GM12892 (cell line): ENCODE measurements around the gene PKP4.
A peak's percentile ranks its signal among the peaks of the same experiment; 100 is the strongest.

ENCODE experiments used
- DNase-seq: peaks from one replicate; pipeline ENCODE4 v3.0.0; 2011; ENCODE audit not compliant: insufficient read length
- FAIRE-seq: peaks from 2 replicates; lab custom pipeline; 2011; peaks lifted over from hg19 to GRCh38; lab: Jason Lieb, UNC
- POLR2A ChIP-seq: IDR thresholded peaks from 2 replicates; pipeline ENCODE4 v1.6.1; 2011; ENCODE audit warnings: low read depth, low read length, control low read depth
- POLR2AphosphoS5 ChIP-seq: IDR thresholded peaks from 2 replicates; pipeline ENCODE4 v1.6.1; 2011; ENCODE audit warnings: low read depth, low read length, control low read depth
- TAF1 ChIP-seq: IDR thresholded peaks from 2 replicates; pipeline ENCODE4 v1.6.1; 2011; ENCODE audit warnings: low read depth, mild to moderate bottlenecking, control low read depth, low read length, borderline replicate concordance

Gene PKP4

DNA sequence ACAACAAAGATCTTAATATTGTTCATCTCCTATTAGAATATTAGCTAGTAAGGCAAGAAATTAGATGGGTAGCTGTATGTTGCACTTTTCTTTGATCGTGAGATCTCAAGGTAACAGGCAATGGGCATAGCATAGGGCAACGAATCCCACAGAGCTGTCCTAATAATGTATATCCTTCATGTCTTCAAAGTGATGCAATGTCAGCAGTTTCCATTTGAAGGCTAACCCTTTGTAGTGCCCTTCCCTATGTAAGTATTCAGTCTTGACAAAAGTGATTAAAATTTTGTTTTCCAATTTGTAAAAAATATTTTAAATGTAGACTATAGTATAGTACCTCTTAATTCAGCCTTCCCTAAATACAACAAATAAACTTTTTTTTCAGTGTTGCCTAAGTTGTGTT is 112.5 kb downstream of the PKP4 start:
- DNase-seq (no peak), FAIRE-seq (no peak)
- TF ChIP-seq POLR2AphosphoS5 (no peak), TAF1 (no peak), POLR2A (no peak)

DNA sequence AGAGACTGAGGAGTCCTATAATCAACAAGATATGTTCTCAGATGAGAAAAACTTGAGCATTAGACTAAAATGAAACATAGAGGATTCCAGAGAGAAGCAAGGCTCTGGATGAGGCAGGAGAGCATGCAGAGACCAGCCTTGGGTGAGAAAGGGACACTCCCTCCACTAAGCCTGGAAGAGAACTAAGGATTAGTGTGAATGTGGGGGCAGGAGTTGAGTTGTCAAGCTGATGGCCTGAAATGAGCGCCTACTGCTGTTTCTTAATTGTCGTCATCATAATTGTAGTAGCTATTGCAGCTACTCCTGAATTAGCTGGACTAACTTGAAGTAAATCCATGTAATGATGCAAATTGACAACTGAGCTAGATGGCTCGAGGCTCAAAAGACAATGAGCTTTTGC is 114.1 kb downstream of the PKP4 start:
- FAIRE-seq (no peak), DNase-seq (no peak)
- TF ChIP-seq POLR2AphosphoS5, result no peak
- no peak for TF ChIP-seq TAF1
- no peak for TF ChIP-seq POLR2A

DNA sequence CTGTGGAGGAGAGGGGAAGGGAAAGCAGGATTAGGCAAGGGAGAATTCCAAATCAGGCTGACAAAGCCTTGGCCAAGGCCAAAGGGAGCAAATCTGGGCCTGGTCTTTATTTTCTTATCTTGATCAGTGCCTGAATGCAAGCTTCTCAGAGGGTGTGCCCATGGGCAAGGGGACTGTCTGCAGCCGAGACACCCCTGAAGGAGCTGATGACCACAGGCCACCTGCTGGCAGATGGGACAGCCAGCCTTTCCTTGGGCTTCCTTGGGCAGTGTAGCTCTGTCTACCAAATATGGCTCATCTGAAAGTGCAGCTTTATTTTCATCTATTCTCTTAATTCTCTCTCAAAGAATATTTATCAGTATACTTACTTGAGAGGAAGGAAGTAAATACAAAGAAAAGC is 117.0 kb downstream of the PKP4 start:
- DNase-seq (no peak), FAIRE-seq (no peak)
- TF ChIP-seq POLR2A (no peak), TAF1 (no peak), POLR2AphosphoS5 (no peak)

DNA sequence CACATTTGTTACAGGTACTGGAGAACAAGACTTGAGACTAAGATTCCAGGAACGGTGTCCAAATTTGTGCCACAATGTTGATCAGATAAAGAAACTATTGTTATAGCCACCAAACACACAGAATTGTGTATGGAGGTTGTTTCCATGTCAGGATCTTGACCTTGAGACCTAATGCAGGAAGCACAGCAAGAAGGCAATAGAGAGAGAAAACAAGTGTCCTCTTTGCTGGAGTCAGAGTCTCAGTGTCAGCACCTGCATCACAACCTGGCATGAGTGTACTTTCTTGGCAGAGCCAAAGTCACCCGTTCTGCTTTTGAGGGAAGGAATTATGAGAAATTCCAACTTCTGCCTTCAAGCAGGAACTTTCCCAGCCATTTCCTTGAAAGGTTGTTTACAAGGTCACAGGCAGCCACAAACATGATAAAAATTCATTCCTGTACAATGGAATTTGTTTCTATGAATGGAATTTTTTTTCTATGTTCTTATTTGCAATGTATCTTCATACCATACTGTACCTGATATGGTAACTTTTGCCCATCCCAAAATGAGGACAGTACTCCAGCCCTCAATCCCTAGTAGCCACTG is 118.4 kb downstream of the PKP4 start:
- no peak for TF ChIP-seq TAF1
- TF ChIP-seq POLR2AphosphoS5, result no peak
- no peak for TF ChIP-seq POLR2A
- FAIRE-seq, result no peak

DNA sequence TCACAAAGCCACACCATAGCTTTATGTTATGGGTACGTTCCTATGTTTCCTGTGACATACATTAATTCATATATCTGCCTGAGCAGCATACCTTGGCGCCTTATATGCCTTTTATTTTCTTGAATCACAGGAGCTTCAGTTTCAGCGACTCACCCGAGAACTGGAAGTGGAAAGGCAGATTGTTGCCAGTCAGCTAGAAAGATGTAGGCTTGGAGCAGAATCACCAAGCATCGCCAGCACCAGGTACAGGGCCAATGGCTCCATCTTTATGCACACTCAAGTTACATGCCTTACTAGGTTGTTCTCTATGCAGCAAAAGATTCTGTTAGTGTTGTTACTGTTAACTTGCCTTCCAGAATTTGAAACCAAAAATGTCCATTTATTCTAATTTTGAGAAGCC is 120.4 kb downstream of the PKP4 start:
- FAIRE-seq, result no peak
- TF ChIP-seq TAF1 (no peak), POLR2A (no peak), POLR2AphosphoS5 (no peak)
- no peak for DNase-seq

More for the DNA sequence above, 118.4 kb downstream of the PKP4 start:
- no peak for DNase-seq

DNA sequence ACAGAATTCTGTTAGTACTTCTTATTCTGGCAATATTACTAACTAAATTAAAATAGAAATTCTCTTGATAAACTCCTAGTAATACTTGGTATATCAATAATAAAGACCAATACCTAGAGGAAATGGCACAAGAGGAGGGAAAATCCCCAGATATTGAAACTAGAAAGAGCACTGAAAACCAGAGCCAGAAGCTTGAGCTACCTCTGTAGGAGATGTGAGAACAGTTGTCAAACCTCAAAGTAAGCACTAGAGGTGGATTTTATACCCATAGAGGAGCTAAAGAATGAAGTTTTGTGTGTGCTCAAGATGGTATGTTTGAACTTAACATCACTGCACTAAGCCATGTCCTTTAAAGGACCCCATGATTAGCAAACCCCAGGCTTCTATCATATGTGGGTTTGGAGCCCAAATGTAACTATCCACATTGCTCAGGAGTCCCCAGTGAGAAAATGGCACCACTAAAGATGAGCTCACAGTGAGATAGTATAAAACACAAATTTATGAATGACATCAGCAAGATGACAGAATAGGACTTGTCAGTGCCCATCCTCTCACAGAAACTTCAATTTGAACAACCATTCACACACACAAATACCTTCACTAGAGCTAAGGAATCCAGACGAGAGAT is 122.1 kb downstream of the PKP4 start:
- TF ChIP-seq POLR2A, result no peak
- no peak for TF ChIP-seq POLR2AphosphoS5
- no peak for TF ChIP-seq TAF1
- peak; percentile 67 for FAIRE-seq
- DNase-seq, result no peak

DNA sequence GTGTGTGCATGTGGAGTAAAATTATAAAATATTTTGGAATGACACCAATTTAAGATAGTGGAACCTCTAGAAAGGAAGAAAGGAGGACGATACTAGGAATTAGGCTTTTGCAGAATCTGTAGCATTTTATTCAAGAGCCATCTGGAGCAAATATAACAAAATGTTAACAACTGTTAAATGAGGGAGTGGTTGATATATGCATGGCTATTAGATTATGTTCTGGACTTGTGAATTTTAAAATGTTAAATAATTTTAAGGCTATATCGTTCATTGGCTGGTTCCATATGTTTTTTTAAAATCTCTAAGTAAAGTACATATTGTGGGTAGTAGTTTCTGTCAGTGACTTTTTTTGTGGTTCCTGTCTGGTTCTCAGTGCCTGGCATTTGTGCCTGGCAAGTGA is 123.2 kb downstream of the PKP4 start:
- FAIRE-seq (no peak), DNase-seq (no peak)
- no peak for TF ChIP-seq TAF1
- TF ChIP-seq POLR2A, result no peak
- TF ChIP-seq POLR2AphosphoS5, result no peak

DNA sequence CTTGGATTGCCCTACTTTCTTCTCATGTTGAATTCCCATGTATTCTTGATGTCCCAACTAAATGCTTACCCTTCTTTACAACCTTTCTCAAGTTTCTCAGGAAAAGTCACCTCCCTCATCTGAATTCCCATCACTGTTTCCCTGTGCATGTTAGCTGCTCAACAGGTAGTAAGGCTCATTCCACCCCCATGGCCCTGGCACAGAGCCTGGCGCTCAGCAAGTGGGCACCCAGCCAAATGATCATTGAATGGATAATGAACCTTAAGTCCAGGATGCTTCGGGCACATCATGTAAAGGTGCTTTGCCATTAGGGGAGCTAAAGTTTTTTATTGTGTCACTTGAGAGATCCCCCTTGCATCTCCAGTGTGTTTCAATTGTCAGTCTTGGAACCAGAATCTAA is 124.0 kb downstream of the PKP4 start:
- FAIRE-seq, result no peak
- no peak for DNase-seq
- TF ChIP-seq POLR2AphosphoS5 (no peak), POLR2A (no peak), TAF1 (no peak)

DNA sequence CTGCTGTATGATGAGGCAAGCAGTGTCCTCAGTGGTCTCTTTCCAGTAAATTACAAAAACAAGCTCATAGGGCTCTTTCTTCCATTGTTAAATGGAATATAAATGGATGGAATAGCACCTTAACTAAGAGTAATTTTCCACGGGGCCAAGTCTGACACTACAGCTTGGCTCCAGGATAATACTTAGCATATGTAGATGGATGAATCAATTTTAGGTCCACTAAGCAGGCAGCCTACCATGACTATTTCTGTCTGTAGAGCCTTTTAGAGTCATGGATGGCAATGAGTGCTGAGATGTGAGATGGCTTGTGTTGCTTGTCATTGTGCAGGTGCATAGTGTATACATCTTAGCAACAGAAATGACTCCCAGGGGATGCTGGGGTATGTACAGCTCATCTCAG is 125.9 kb downstream of the PKP4 start:
- FAIRE-seq, result no peak
- no peak for DNase-seq
- TF ChIP-seq POLR2A (no peak), POLR2AphosphoS5 (no peak), TAF1 (no peak)

DNA sequence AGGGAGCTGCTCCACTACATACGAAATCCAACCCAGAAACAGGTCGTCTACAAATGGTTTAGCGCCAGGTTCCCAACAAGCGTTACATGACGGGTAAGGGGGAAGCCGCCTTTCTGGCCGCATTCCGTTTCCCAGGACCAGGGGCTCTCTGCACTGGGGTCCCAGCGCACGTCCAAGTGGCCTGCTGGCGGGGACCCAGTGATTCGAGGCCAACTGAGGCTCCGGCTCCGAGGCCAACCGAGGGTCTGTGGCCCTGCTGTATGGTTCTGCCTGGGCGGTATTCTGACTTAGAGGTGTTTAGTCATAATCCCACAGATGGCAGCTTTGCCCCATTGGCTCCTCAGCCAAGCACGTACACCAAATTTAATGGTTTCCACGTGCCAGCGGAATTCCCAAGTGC is 127.2 kb downstream of the PKP4 start:
- TF ChIP-seq POLR2A (no peak), POLR2AphosphoS5 (no peak), TAF1 (no peak)

DNA sequence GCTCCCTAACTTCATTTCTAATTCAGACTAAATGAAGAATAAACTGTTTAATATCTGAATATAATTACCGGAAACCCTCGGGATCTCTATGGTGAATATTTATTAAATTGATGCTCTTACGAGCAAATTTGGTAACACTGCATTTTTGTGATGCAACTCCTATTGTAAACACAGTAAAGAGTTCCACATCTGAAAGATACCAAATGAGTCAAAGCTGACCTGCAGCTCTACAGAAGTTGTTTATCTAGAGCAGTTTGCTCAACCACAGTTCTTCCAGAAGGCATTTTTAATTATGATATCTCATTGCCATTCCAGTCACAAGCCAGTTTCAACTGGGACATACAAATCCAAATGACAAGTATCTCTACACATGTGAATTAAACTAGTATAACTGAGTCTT is 129.7 kb downstream of the PKP4 start:
- FAIRE-seq, result no peak
- TF ChIP-seq POLR2A, result no peak
- no peak for TF ChIP-seq POLR2AphosphoS5
- no peak for TF ChIP-seq TAF1
- DNase-seq, result no peak

More for the DNA sequence above, 127.2 kb downstream of the PKP4 start:
- no peak for FAIRE-seq
- DNase-seq, result no peak

DNA sequence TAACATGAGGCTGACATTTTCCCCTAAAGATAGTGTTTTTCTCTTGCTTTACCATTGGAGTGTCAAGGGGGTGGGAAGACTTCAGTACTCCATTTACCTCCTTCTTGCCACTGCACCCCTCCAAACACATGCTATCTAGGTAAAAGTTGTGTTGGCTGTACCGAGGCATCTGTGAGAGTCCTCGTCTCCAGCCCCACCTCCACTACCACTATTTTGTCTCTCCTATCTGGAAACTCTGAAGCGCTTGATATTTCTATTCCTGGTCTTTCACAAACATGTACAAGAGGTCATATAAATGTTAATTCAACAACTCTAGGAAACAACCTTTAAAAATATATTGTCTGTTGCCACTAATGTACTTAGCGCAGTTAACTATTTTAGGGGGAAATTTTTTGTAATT is 132.6 kb downstream of the PKP4 start:
- TF ChIP-seq POLR2A (no peak), TAF1 (no peak), POLR2AphosphoS5 (no peak)
- DNase-seq, result no peak
- no peak for FAIRE-seq
